Measurements from ENCODE around the gene PHC2.

PHC2 gene

GRCh38 chr1:33469691-33470090, 38.8 kb upstream of the PHC2 start:
- no peak for TF ChIP-seq CTCF (IDR thresholded peaks at IDR 0.05; ENCODE audit: low read depth, low read length)
- no peak overlapping the region for H3K4me3 ChIP-seq (replicated peaks in 1 of 2; ENCODE audit: low read depth in 2 of 2, low read length in 2 of 2)
- no peak for DNase-seq (ENCODE audit: low read depth in 2 of 2)

- no peak for DNase-seq (ENCODE audit: low read depth in 2 of 2)
- H3K4me3 ChIP-seq (replicated peaks in 1 of 2; ENCODE audit: low read depth in 2 of 2, low read length in 2 of 2), result no peak overlapping the region
- TF ChIP-seq CTCF (IDR thresholded peaks at IDR 0.05; ENCODE audit: low read depth, low read length), result no peak
Observed at GRCh38 chr1:33468967-33469366, 38.1 kb upstream of the PHC2 start.

- TF ChIP-seq CTCF (IDR thresholded peaks at IDR 0.05; ENCODE audit: low read depth, low read length), result no peak
- no peak for DNase-seq (ENCODE audit: low read depth in 2 of 2)
- H3K4me3 ChIP-seq (replicated peaks in 1 of 2; ENCODE audit: low read depth in 2 of 2, low read length in 2 of 2), result no peak overlapping the region
Observed at GRCh38 chr1:33468531-33468930, 37.6 kb upstream of the PHC2 start.

- DNase-seq (ENCODE audit: low read depth in 2 of 2), result no peak
- H3K4me3 ChIP-seq (replicated peaks in 1 of 2; ENCODE audit: low read depth in 2 of 2, low read length in 2 of 2), result no peak overlapping the region
- TF ChIP-seq CTCF (IDR thresholded peaks at IDR 0.05; ENCODE audit: low read depth, low read length), result no peak
Observed at GRCh38 chr1:33468011-33468410, 37.1 kb upstream of the PHC2 start.

- no peak for DNase-seq (ENCODE audit: low read depth in 2 of 2)
- no peak overlapping the region for H3K4me3 ChIP-seq (replicated peaks in 1 of 2; ENCODE audit: low read depth in 2 of 2, low read length in 2 of 2)
Observed at GRCh38 chr1:33466159-33466558, 35.3 kb upstream of the PHC2 start.

GRCh38 chr1:33465316-33465715, 34.4 kb upstream of the PHC2 start:
- DNase-seq (ENCODE audit: low read depth in 2 of 2), result no peak
- no peak for TF ChIP-seq CTCF (IDR thresholded peaks at IDR 0.05; ENCODE audit: low read depth, low read length)
- H3K4me3 ChIP-seq (replicated peaks in 1 of 2; ENCODE audit: low read depth in 2 of 2, low read length in 2 of 2), result no peak overlapping the region

More at GRCh38 chr1:33466159-33466558, 35.3 kb upstream of the PHC2 start:
- TF ChIP-seq CTCF (IDR thresholded peaks at IDR 0.05; ENCODE audit: low read depth, low read length), result no peak

- no peak for DNase-seq (ENCODE audit: low read depth in 2 of 2)
- TF ChIP-seq CTCF (IDR thresholded peaks at IDR 0.05; ENCODE audit: low read depth, low read length), result no peak
- H3K4me3 ChIP-seq (replicated peaks in 1 of 2; ENCODE audit: low read depth in 2 of 2, low read length in 2 of 2), result no peak overlapping the region
Observed at GRCh38 chr1:33464552-33464951, 33.7 kb upstream of the PHC2 start.
